Body of pancreas (tissue), 4 donors: ENCODE results near the gene MYCL.

ENCODE experiments used
- CTCF ChIP-seq, 7 experiments: fragments of 450-650 bp in 4 of 7; fragments of 200-600 bp in 3 of 7; sonication (generic) in 3 of 7; IDR thresholded peaks; one replicate each; pipeline ENCODE4 v1.5.1; 2016 to 2019; ENCODE audit warnings: antibody characterized with exemption in 7 of 7
- POLR2A ChIP-seq, 3 donors: fragments of 450-650 bp; IDR thresholded peaks; one replicate each; pipeline ENCODE4 v1.6.1; 2016; ENCODE audit warnings: antibody characterized with exemption in 3 of 3, mild to moderate bottlenecking in 2 of 3

GRCh38 chr1:39898191-39898590, 3.5 kb downstream of the MYCL start:
- no peak for TF ChIP-seq CTCF (IDR thresholded peaks at IDR 0.05)
- no peak for TF ChIP-seq POLR2A (IDR thresholded peaks at IDR 0.05)
